ENCODE data around the gene SNX8.

DNA sequence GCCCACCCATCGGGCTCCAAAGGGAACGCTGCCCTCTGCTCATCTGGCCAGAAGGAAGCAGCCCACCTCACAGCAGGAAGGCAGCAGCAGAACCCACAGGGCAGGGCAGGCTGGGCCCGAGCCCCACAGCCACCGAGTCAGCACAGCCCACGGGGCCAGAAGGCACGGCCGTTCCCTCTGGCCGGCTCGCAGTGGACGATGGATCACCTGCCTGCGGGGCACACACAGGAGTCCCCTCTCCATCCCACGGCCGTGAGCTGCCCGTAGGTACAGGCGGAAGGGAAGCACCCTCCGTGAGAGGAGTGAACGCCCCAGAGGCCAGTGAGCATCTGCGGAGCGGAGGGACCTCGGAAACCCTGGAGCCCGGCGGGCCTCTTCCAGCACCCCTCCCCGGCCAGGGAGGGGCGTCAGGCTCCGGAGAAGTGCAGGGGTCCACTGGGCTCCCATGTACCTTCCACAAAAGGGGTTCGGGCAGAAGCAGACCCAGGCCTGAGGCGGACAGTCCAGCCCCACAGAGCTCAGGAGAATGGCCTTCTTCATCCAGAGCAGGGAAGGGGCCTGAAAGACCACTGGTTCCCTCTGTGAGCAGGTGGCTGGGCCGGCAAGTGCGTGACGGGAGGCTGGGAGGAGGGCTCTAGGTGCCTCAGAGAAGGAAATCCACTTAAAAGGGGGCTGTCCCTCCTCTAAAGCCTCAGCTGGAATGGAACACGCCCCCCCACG is 60.6 kb downstream of the SNX8 start:
- TF ChIP-seq YY1 (IDR thresholded peaks at IDR 0.05; ENCODE audit: insufficient read depth, insufficient read length) (no peak), SUZ12 (IDR thresholded peaks at IDR 0.05; ENCODE audit: extremely low read depth, insufficient read depth, insufficient read length) (no peak), ZNF274 (IDR thresholded peaks at IDR 0.05; ENCODE audit: low read depth, low read length) (no peak)

Measured in NT2/D1 (cell line).